Fibroblast of skin of left biceps (primary cell): ENCODE results near the gene IRF3.

Experiments
- DNase-seq, 2 experiments: peaks; one replicate each; pipeline ENCODE4 v3.0.0-alpha.2; 2013; ENCODE audit warnings: low read depth in 2 of 2

The IRF3 gene

GRCh38 chr19:49669516-49669915, 3.9 kb upstream of the IRF3 start:
- no peak for DNase-seq

GRCh38 chr19:49667473-49667872, 1.8 kb upstream of the IRF3 start:
- no peak for DNase-seq

- no peak for DNase-seq
These were observed 425 bp upstream of the IRF3 start for GRCh38 chr19:49666120-49666444.

GRCh38 chr19:49665036-49665350, 664 bp downstream of the IRF3 start:
- no peak for DNase-seq

GRCh38 chr19:49664171-49665035, 1.3 kb downstream of the IRF3 start:
- no peak for DNase-seq

GRCh38 chr19:49663224-49663623, 2.4 kb downstream of the IRF3 start:
- no peak for DNase-seq

- no peak for DNase-seq
These were observed 3.6 kb downstream of the IRF3 start for GRCh38 chr19:49662011-49662410.

- DNase-seq = no peak
These were observed 5.2 kb downstream of the IRF3 start for GRCh38 chr19:49660338-49660961.

- DNase-seq = no peak
These were observed 6.9 kb downstream of the IRF3 start for GRCh38 chr19:49658566-49659442.

- DNase-seq = no peak
These were observed 7.5 kb downstream of the IRF3 start for GRCh38 chr19:49658139-49658517.

- DNase-seq = no peak
These were observed 8.0 kb downstream of the IRF3 start for GRCh38 chr19:49657493-49658138.

GRCh38 chr19:49656456-49657109, 9.1 kb downstream of the IRF3 start:
- no peak for DNase-seq

- no peak for DNase-seq
These were observed 9.8 kb downstream of the IRF3 start for GRCh38 chr19:49655570-49656455.

- DNase-seq = no peak
These were observed 11.1 kb downstream of the IRF3 start for GRCh38 chr19:49654581-49654980.

- DNase-seq = no peak
These were observed 12.2 kb downstream of the IRF3 start for GRCh38 chr19:49653466-49653806.

GRCh38 chr19:49652551-49653465, 12.8 kb downstream of the IRF3 start:
- no peak for DNase-seq

GRCh38 chr19:49651820-49652550, 13.7 kb downstream of the IRF3 start:
- no peak for DNase-seq

GRCh38 chr19:49651029-49651819, 14.4 kb downstream of the IRF3 start:
- DNase-seq = no peak
